Lower leg skin (tissue), 4 donors: ENCODE measurements around the gene MAPK9. TPM values are rescaled to one million over a fixed set of nuclear protein-coding genes. Genes with fewer than 3 reads are reported as not detected.

Source experiments
- DNase-seq, 2 donors: peaks; one replicate each; pipeline ENCODE4 v3.0.0-alpha.2; 2019; ENCODE audit warnings: low spot score in 2 of 2
- H3K4me3 ChIP-seq: fragments of 200-600 bp; sonication (generic); 2 replicates; pipeline ENCODE4 v1.5.1; 2017; ENCODE audit warnings: mild to moderate bottlenecking, low read depth; ENCODE audit not compliant: poor library complexity, severe bottlenecking
- POLR2A ChIP-seq, 2 donors: fragments of 450-650 bp; IDR thresholded peaks; one replicate each; pipeline ENCODE4 v1.6.1; 2016 to 2017; ENCODE audit warnings: antibody characterized with exemption in 2 of 2, mild to moderate bottlenecking in 1 of 2, moderate library complexity in 1 of 2
- WGBS, 2 donors: methylation state at CpG; one replicate each; pipeline ENCODE4 v1.1.5; 2018; 5-methylcytosine and 5-hydroxymethylcytosine counted together
- intact Hi-C: fragments of 100-400 bp; cut with DNase I; formaldehyde crosslinking; loops from one replicate; pipeline ENCODE4 v1.15.0; 2023; ENCODE audit warnings: low total_unique reads
- total RNA-seq, 4 donors: library from RNA; depleted of rRNA; stranded (reverse); fragments of >200 nt; gene quantifications; one replicate each; pipeline ENCODE4 v1.1.0, GENCODE V29; 2016
- TF ChIP-seq, protein P1 (sequence below), 3 donors: fragments of 450-650 bp; IDR thresholded peaks; one replicate each; pipeline ENCODE4 v1.5.1; 2016; ENCODE audit warnings: antibody characterized with exemption in 3 of 3, mild to moderate bottlenecking in 3 of 3, moderate library complexity in 2 of 3

The MAPK9 gene
- total RNA-seq, 4 donors from 2014 or later: 10.4 to 18.4 (median 15.4) TPM

DNA sequence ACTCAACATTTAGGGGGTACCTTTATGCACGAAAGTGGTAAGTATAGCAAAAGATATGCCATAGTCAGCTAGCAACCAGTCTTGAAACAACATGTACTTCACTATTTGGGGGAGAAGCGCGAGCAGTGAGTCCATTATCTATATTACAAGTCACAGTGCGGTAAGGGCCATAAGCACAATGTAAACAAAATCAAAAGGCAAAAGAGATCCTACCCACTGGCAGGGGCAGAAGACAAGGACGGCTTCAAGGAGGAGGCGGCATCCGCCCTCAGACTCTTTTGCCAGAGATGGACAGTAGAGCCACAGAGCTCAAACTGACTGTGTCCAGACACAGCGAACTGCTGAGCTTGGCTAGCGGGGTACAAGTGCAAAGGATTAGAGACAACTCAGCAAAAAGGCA is 9.6 kb downstream of the MAPK9 start:
- TF ChIP-seq, protein P1, sequence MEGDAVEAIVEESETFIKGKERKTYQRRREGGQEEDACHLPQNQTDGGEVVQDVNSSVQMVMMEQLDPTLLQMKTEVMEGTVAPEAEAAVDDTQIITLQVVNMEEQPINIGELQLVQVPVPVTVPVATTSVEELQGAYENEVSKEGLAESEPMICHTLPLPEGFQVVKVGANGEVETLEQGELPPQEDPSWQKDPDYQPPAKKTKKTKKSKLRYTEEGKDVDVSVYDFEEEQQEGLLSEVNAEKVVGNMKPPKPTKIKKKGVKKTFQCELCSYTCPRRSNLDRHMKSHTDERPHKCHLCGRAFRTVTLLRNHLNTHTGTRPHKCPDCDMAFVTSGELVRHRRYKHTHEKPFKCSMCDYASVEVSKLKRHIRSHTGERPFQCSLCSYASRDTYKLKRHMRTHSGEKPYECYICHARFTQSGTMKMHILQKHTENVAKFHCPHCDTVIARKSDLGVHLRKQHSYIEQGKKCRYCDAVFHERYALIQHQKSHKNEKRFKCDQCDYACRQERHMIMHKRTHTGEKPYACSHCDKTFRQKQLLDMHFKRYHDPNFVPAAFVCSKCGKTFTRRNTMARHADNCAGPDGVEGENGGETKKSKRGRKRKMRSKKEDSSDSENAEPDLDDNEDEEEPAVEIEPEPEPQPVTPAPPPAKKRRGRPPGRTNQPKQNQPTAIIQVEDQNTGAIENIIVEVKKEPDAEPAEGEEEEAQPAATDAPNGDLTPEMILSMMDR (IDR thresholded peaks at IDR 0.05): no peak
- no peak for TF ChIP-seq POLR2A (IDR thresholded peaks at IDR 0.05)
- DNase-seq: no peak
- intact Hi-C loops: no loop called here
- 93 to 97% methylated on average over 9 of the region's 9 CpGs for WGBS, 2 donors
- no peak overlapping the region for H3K4me3 ChIP-seq

- no peak overlapping the region for H3K4me3 ChIP-seq
- no peak for DNase-seq
- TF ChIP-seq, protein P1 (IDR thresholded peaks at IDR 0.05): no peak
- TF ChIP-seq POLR2A (IDR thresholded peaks at IDR 0.05): no peak
- intact Hi-C loops: no loop called here
- 86 to 93% methylated on average over 10 of the region's 10 CpGs for WGBS, 2 donors
Observed at GRCh38 chr5:180281706-180282105, 10.2 kb downstream of the MAPK9 start.

DNA sequence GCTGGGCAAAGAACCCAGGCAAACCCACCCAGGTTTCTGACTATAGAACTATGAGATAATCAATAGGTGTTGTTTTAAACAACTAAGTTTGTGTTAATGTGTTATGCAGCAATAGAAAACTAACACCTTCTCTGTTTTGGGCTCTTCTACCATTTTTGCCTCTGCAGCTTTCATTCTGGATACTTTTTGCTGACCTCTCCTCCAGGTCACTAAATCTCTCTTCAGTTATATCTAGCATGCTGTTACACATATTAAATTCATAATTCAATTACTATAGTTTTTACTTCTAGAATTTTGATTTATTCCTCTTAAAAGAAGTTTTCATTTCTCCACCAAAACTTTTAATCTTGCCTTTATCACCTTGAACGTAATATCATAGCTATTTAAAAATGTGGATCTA is 17.2 kb downstream of the MAPK9 start:
- DNase-seq: no peak
- H3K4me3 ChIP-seq: no peak overlapping the region
- TF ChIP-seq POLR2A (IDR thresholded peaks at IDR 0.05): no peak
- TF ChIP-seq, protein P1 (IDR thresholded peaks at IDR 0.05): no peak
- intact Hi-C loops: no loop called here
- 97 to 98% methylated on average over 1 of the region's 1 CpG for WGBS, 2 donors

DNA sequence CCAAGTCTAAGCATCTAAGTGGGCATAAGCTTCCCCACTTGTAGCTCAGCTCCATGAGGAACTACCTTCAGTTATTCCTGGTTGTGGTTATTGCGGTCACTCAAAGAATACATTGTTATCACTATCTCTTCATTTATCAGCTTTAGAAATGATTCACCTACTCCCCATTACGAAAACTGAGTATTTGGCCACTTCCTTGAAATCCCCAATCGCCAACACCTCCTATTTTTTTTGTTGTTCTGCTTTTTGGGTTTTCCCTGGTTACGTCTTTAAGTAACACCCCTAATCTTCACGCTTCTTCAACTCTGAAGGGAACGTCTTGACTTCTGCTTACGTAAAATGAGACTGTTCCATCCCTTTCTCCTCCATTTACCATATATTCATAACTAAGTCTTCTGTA is 20.7 kb downstream of the MAPK9 start:
- no peak overlapping the region for H3K4me3 ChIP-seq
- no peak for DNase-seq
- TF ChIP-seq POLR2A (IDR thresholded peaks at IDR 0.05): no peak
- TF ChIP-seq, protein P1 (IDR thresholded peaks at IDR 0.05): no peak
- WGBS, 2 donors: 85 to 86% methylated on average over 7 of the region's 7 CpGs
- intact Hi-C loops: no loop called here

GRCh38 chr5:180259260-180259611 is 32.6 kb downstream of the MAPK9 start:
- 81 to 82% methylated on average over 3 of the region's 3 CpGs for WGBS, 2 donors
- intact Hi-C loops: no loop called here
- H3K4me3 ChIP-seq: no peak overlapping the region
- no peak for DNase-seq
- TF ChIP-seq POLR2A (IDR thresholded peaks at IDR 0.05): no peak
- TF ChIP-seq, protein P1 (IDR thresholded peaks at IDR 0.05): no peak

DNA sequence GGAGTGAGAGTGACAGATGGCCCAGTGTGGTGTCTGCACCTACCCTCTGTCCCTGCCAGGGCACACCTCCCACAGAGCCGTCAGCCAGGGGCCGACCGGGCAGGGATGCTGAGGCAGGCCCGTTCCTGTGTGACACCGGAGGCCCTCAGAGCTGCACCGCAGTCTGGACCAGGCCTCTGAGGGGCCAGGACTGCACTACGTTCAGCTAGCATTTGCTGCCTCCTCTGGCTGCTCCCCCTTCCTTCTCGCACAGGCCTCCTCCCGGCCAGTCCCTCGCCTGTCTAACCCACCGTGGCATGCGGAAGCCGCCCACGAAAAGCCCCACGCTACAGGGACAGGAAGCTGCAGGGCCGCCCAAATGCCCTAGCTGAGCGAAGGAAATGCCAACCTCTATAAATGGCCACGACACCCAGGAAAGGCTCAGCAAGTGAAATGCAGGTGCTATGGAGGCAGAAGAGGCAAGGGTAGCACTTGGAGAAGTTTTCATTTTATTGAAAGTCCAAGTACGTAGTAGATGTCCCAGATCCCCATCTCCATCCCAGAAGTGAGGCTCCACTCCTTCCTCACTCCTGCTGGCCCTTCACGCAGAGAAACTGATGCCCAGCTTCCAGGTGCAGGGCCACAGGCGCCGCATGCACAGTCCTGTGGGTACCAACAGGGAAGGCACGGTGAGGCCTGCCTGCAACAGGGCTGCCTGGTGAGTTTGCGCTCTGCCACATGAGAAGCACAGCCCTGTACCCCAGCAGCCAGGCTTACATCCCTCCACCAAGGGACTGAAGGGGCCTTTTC is 38.7 kb downstream of the MAPK9 start:
- no peak for DNase-seq
- 96% methylated on average over 22 to 24 of the region's 24 CpGs for WGBS, 2 donors
- intact Hi-C loops: no loop called here
- TF ChIP-seq, protein P1 (IDR thresholded peaks at IDR 0.05): no peak
- no peak for TF ChIP-seq POLR2A (IDR thresholded peaks at IDR 0.05)
- no peak overlapping the region for H3K4me3 ChIP-seq
